T47D (cell line): ENCODE results near the gene ARHGAP5.
"Not testable (repeated sequence)": the region's sequence is repeated elsewhere in the genome, so short reads cannot be mapped to it uniquely, and the experiment has no call there.

ENCODE experiments used
- DNase-seq, 2 experiments: peaks; one replicate each; pipeline versions ENCODE4 v3.0.0 to v3.0.0-alpha.2; 2011 to 2012; ENCODE audit warnings: low read depth in 1 of 2, low spot score in 1 of 2
- JUND ChIP-seq: IDR thresholded peaks from 2 replicates; pipeline ENCODE4 v1.6.1; 2012; ENCODE audit warnings: low read depth
- in situ Hi-C: cut with HindIII; loops from 2 replicates; pipeline ENCODE4 v1.10.0; 2016; ENCODE audit warnings: low sequenced_read_pairs, low pct_unique_long_range_greater_than_20kb

ARHGAP5 gene

DNA sequence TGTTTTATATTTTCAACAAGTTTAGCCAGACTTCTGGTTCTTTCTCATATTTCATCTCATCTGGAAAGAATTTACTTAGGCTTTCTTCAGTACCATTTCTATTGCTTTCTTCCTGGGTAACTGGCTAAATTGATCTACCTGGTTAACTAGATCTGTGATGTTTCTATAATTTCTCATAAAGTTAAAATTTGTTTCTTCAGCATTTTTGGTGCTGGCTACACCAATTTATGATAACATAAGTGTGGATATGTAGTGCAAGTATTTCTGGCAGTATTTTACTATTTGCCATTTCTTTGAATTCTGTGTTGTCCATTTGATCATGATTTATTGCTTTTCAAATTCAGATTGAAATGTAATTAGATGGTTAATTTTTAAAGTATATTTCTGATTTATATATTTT lies 25.9 kb downstream of the ARHGAP5 start:
- TF ChIP-seq JUND = no peak
- in situ Hi-C loops = no loop called here
- no peak for DNase-seq

DNA sequence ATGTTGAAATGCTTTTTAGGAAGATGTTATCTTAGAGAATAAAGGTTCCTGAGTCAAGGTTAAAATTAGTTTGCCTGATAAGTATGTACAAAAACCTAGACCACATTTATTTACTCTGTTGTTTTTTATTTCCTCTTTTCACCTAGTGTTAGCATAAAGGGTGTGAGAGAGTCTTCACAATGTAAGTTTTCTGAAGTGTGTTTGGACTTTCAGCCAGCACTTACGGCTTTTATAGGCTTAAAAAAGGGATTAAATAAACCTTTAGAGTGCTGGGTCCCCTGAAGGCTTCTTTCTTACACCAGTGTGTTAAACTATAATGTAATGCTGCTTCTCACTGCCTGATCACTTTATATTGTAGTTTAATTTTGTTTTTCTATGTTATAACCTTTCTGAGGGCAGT lies 27.2 kb downstream of the ARHGAP5 start:
- in situ Hi-C loops = no loop called here
- no peak for TF ChIP-seq JUND
- DNase-seq = no peak

DNA sequence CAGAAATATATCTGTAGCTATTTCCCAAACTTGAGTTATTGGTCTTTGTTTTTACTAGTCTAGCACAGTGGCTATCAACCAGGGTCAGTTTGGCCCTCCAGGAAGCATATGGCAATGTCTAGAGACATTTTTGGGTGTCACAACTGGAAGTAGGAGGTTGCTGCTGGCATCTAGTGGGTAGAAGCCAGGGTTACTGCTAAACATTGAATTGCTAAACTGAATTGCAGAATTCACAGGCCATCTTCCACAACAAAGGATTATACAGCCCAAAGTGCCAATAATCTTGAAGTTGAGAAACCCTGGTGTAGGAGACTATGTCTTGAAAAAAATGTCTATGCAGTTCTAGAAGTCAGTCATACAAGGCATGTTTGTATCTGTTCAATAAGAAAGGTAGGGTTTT lies 27.7 kb downstream of the ARHGAP5 start:
- TF ChIP-seq JUND = no peak
- in situ Hi-C loops = no loop called here
- DNase-seq = no peak

DNA sequence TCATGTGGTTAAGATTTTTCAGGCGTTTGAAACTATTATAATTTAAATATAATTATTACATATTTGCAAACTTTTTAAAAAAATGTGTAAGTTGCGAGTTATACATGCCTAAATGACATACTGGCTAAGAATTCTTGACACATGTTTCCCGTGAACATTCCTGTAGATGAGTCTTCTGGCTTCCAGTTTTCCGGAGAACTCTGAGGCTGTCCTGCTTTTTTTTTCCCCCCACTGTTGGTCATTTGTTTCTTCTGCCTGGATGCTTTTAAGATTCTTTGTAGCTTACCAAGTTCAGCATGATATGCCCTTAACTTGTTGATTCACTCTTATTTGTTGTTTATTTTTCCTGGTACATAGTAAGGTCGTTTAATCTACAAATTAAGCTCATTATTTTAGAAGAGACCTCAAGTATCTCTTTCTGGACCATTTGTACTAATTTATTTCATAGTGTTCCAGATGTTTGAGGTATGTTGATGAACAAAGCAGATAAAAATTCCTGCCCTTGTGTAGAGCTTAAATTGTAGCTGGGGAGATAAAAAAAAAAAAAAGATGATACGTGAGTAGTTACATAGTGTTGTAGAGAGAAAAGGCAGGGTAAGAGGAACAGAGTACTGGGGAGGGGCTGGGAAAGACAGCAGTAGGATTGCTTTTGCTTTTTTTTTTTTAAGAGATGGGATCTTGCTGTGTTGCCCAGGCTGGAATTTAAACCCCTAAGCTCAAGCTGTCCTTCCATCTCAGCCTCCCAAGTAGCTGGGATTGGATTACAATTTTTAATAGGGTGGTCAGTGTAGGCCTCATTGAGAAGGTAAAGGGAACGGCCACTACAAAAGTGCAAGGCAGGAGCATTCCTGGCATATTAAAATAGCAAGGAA lies 32.8 kb downstream of the ARHGAP5 start:
- TF ChIP-seq JUND = no peak
- in situ Hi-C loops = no loop called here
- DNase-seq = no peak

DNA sequence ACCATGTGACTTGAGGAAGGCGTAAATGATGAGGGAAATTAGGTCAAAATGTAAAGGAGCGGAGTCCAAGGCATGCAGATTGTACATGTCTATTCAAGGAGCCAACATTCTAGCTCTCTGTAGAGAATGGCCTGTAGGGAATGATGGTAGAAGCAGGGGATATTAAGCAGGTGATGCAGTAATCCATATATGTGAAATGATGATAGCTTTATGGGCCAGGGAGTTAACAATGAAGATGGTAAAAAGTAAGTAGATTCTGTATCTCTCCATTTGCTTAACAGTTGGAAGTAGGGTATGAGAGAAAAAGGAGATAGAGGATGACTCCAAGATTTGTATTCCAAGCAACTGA lies 33.4 kb downstream of the ARHGAP5 start:
- in situ Hi-C loops = no loop called here
- no peak for TF ChIP-seq JUND
- DNase-seq = no peak

DNA sequence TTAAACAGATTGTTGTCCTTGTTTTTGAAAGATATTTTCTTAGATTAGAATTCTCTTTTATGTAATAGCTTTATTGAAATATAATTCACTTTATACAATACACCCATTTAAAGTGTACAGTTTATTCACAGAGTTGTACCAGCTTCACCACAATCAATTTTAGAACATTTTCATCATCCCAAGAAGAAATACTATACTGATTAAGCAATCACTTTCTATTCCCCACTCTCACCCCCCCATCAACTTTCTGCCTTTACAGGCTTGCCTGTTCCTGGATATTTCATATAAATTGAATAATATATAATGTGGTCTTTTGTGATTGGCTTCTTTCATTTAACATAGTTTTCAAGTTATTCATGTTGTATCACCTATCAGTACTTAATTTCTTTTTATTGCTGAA lies 44.4 kb downstream of the ARHGAP5 start:
- DNase-seq = no peak
- no peak for TF ChIP-seq JUND
- in situ Hi-C loops = no loop called here

DNA sequence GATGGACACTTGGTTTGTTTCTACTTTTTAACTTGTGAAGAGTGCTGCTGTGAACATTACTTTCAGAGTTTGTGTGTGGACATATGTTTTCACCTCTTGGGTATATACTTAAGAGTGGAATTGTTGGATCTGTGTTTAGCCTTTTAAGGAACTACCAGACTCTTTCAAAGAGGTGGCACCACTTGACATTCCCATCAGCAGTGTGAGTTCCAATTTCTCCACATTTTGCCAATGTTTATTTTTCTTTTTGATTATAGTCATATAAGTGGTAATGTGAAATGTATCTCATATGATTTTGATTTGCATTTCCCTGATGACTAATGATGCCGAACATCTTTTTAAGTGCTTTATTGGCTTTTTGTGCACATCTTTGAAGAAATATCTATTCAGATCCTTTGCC lies 44.8 kb downstream of the ARHGAP5 start:
- in situ Hi-C loops = no loop called here
- no peak for TF ChIP-seq JUND
- DNase-seq = no peak

DNA sequence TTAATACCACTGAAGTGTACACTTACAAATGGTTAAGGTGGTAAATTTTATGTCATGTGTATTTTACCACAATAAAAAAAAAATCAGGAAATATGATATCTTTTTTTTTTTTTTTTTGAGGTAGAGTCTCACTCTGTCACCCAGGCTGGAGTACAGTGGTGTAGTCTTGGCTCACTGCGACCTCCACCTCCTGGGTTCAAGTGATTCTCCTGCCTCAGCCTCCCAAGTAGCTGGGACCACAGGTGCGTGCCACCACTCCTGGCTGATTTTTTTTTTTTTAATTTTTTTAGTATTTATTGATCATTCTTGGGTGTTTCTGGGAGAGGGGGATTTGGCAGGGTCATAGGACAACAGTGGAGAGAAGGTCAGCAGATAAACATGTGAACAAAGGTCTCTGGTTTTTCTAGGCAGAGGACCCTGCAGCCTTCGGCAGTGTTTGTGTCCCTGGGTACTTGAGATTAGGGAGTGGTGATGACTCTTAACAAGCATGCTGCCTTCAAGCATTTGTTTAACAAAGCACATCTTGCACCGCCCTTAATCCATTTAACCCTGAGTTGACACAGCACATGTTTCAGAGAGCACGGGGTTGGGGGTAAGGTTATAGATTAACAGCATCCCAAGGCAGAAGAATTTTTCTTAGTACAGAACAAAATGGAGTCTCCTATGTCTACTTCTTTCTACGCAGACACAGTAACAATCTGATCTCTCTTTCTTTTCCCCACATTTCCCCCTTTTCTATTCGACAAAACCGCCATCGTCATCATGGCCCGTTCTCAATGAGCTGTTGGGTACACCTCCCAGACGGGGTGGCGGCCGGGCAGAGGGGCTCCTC lies 50.0 kb downstream of the ARHGAP5 start:
- in situ Hi-C loops, DNase-seq: not testable (repeated sequence)

DNA sequence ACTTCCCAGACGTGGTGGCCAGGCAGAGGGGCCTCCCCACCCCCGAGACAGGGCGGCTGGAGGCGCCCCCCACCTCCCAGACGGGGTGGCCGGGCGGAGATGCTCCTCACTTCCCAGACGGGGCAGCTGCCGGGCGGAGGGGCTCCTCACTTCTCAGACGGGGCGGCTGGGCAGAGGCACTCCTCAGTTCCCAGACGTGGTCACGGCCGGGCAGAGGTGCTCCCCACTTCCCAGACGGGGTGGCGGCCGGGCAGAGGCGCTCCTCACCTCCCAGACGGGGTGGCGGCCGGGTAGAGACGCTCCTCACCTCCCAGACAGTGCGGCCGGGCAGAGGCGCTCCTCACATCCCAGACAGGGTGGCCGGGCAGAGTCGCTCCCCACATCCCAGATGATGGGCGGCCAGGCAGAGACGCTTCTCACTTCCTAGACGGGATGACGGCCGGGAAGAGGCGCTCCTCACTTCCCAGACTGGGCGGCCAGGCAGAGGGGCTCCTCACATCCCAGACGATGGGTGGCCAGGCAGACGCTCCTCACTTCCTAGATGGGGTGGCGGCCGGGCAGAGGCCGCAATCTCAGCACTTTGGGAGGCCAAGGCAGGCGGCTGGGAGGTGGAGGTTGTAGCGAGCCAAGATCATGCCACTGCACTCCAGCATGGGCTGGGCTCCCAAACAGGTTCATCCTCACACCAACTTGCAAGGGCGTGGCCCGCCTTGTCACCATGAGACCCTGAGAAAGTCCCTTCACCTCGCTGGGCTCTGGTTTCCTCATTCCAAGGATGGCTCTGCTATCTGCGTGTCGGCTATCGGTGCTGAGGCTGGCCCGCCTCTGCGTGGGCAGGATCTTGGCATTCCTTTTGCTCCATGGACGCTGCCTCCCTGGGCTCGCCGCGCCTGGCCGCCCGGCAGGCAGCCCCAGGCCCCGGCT lies 50.9 kb downstream of the ARHGAP5 start:
- DNase-seq, in situ Hi-C loops: not testable (repeated sequence)

DNA sequence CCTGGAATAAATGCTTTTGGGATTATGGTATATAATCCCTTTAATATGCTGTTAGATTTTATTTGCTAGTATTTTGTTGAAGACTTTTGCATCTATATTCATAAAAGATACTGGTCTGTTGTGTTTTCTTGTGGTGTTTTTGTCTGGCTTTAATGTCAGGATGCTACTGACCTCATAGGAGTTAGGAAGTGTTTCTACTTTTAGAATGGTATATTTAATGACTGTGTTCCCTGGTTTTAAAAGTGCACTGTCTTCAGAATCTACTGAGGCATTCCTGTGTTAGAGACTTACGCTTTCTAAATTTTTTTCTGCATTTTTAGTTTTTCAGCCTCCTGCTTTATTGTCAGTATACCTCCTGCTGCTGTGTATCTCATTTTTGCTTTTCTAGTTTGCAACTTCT lies 51.6 kb downstream of the ARHGAP5 start:
- DNase-seq = no peak
- TF ChIP-seq JUND = no peak
- in situ Hi-C loops = no loop called here

DNA sequence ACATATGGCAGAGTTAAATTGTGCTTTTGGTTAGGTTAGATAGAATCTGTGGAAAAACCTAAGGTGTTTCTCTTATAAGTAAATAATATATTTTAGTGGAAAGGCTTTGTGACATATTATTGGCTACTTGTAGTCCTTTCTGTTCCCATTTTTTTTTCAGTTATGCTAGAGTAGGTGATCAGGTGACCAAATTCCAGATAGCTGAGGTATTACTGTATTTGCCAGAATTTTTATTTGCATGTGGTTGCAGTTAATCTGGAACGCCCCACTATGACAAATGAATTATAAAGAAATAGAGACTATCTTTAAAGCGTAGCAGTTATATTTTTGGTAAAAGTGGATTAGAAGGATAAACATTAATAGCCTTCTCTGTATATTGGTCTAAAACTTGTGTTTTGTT lies 52.0 kb downstream of the ARHGAP5 start:
- peak; percentile 10 to 19 for DNase-seq
- in situ Hi-C loops = no loop called here
- TF ChIP-seq JUND = no peak

DNA sequence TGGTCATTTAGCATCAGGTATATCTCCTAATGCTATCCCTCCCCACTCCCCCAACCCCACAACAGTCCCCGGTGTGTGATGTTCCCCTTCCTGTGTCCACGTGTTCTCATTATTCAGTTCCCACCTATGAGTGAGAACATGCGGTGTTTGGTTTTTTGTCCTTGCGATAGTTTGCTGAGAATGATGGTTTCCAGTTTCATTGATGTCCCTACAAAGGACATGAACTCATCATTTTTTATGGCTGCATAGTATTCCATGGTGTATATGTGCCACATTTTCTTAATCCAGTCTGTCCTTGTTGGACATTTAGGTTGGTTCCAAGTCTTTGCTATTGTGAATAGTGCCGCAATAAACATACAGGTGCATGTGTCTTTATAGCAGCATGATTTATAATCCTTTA lies 54.6 kb downstream of the ARHGAP5 start:
- in situ Hi-C loops, DNase-seq: not testable (repeated sequence)
